Endodermal cell (in vitro differentiated cells): Measurements from ENCODE around the gene CSNK1D. TPM values are rescaled to one million over a fixed set of nuclear protein-coding genes. Genes with fewer than 3 reads are reported as not detected.

Experiments
- DNase-seq: peaks from one replicate; pipeline ENCODE4 v3.0.0-alpha.2; 2017
- H3K27ac ChIP-seq: 2 replicates; pipeline ENCODE4 v1.5.1; 2013; ENCODE audit warnings: mild to moderate bottlenecking, low read depth, low read length, moderate library complexity
- H3K27me3 ChIP-seq: 2 replicates; pipeline ENCODE4 v1.6.1; 2013; ENCODE audit warnings: mild to moderate bottlenecking, low read length, moderate library complexity; ENCODE audit not compliant: insufficient read depth, control insufficient read depth, poor library complexity, severe bottlenecking
- H3K36me3 ChIP-seq: 2 replicates; pipeline ENCODE4 v1.7.0; 2013; ENCODE audit warnings: mild to moderate bottlenecking, low read length, moderate library complexity; ENCODE audit not compliant: control insufficient read depth, insufficient read depth
- H3K4me1 ChIP-seq: one replicate; pipeline ENCODE4 v1.7.0; 2013; ENCODE audit warnings: low read length; ENCODE audit not compliant: control insufficient read depth, insufficient read depth
- H3K4me3 ChIP-seq: 2 replicates; pipeline ENCODE4 v1.5.1; 2013; ENCODE audit warnings: mild to moderate bottlenecking, low read length, moderate library complexity
- H3K9ac ChIP-seq: 2 replicates; pipeline ENCODE4 v1.6.1; 2013; ENCODE audit warnings: mild to moderate bottlenecking, low read length, moderate library complexity; ENCODE audit not compliant: poor library complexity, severe bottlenecking; ENCODE audit errors: extremely low read depth
- H3K9me3 ChIP-seq: 2 replicates; pipeline ENCODE4 v1.6.1; 2013; ENCODE audit warnings: mild to moderate bottlenecking, low read length, moderate library complexity; ENCODE audit not compliant: control insufficient read depth
- H3K27ac Mint-ChIP-seq: 2 replicates; pipeline ENCODE4 v1.8.0; 2020; ENCODE audit warnings: mixed read lengths
- H3K27me3 Mint-ChIP-seq: 2 replicates; pipeline ENCODE4 v1.8.0; 2021; ENCODE audit warnings: mild to moderate bottlenecking, mixed read lengths; ENCODE audit not compliant: insufficient read depth
- H3K36me3 Mint-ChIP-seq: 2 replicates; pipeline ENCODE4 v1.8.0; 2020; ENCODE audit warnings: low read depth, mixed read lengths
- H3K4me1 Mint-ChIP-seq: 2 replicates; pipeline ENCODE4 v1.8.0; 2020; ENCODE audit warnings: mixed read lengths
- H3K4me3 Mint-ChIP-seq: 2 replicates; pipeline ENCODE4 v1.8.0; 2020; ENCODE audit warnings: mild to moderate bottlenecking, moderate library complexity, mixed read lengths
- H3K9me3 Mint-ChIP-seq: 2 replicates; pipeline ENCODE4 v1.8.0; 2020; ENCODE audit warnings: mild to moderate bottlenecking, mixed read lengths
- CTCF ChIP-seq: fragments of 200-600 bp; sonication (generic); conservative IDR thresholded peaks from 2 replicates; pipeline ENCODE4 v1.5.0; 2021; ENCODE audit warnings: antibody characterized with exemption, mild to moderate bottlenecking
- WGBS, 2 experiments: methylation state at CpG; one replicate each; pipeline versions ENCODE4 v1.1.5 to v1.1.7; 2013; ENCODE audit warnings: missing lambda C conversion rate in 2 of 2, mixed read lengths in 1 of 2; ENCODE audit not compliant: insufficient coverage in 1 of 2, insufficient read length in 1 of 2; 5-methylcytosine and 5-hydroxymethylcytosine counted together
- total RNA-seq, 2 donors: library from RNA; stranded (reverse); fragmentation: NEBNext Ultra II Directional in 1 of 2; extraction: Animal tissue kit (Norgen Biotek cat#: 25700) in 1 of 2; gene quantifications; 2 replicates in 1 of 2; 3 replicates in 1 of 2; pipeline ENCODE4 v1.2.1, GENCODE V29; 2021

The CSNK1D gene
- total RNA-seq, 2 donors from 2014 or later, result 104 to 143 TPM

GRCh38 chr17:82246365-82247181, 26.9 kb downstream of the CSNK1D start:
- no peaks in the 10 kb centered on the region for H3K9me3 Mint-ChIP-seq

GRCh38 chr17:82246040-82246364, 27.5 kb downstream of the CSNK1D start:
- no peak for TF ChIP-seq CTCF
- no peaks in the 10 kb centered on the region for H3K9me3 Mint-ChIP-seq
- Histone ChIP-seq H3K36me3 (peaks cover 92% of the 10 kb centered on the region), H3K9ac (no peak overlapping the region), H3K27ac (no peak overlapping the region), H3K4me3 (no peak overlapping the region), H3K9me3 (no peaks in the 10 kb centered on the region), H3K4me1 (no peaks in the 10 kb centered on the region), H3K27me3 (no peaks in the 10 kb centered on the region)
- DNase-seq, result peak; percentile 44
- peaks cover 64% of the 10 kb centered on the region for H3K36me3 Mint-ChIP-seq
- no peak overlapping the region for H3K27ac Mint-ChIP-seq
- 93 to 97% methylated on average over 3 to 5 of the region's 5 CpGs for WGBS, 2 experiments
- no peaks in the 10 kb centered on the region for H3K27me3 Mint-ChIP-seq
- no peak overlapping the region for H3K4me3 Mint-ChIP-seq
- H3K4me1 Mint-ChIP-seq, result peaks cover 2% of the 10 kb centered on the region

More at GRCh38 chr17:82246365-82247181, 26.9 kb downstream of the CSNK1D start:
- H3K9me3 ChIP-seq, result no peaks in the 10 kb centered on the region
- Mint-ChIP-seq H3K36me3 (peaks cover 70% of the 10 kb centered on the region), H3K4me1 (peaks cover 2% of the 10 kb centered on the region), H3K27me3 (no peaks in the 10 kb centered on the region), H3K4me3 (no peak overlapping the region), H3K27ac (peak overlapping the region; percentile 64)
- no peak overlapping the region for H3K9ac ChIP-seq
- H3K4me1 ChIP-seq, result no peaks in the 10 kb centered on the region
- H3K4me3 ChIP-seq, result no peak overlapping the region
- H3K27me3 ChIP-seq, result no peaks in the 10 kb centered on the region
- peaks cover 93% of the 10 kb centered on the region for H3K36me3 ChIP-seq
- H3K27ac ChIP-seq, result no peak overlapping the region
- DNase-seq, result no peak
- TF ChIP-seq CTCF, result no peak
- WGBS, 2 experiments, result 92 to 93% methylated on average over 8 to 27 of the region's 27 CpGs

GRCh38 chr17:82245134-82246039, 28.1 kb downstream of the CSNK1D start:
- Histone ChIP-seq H3K27ac (peak overlapping the region; percentile 24), H3K9ac (no peak overlapping the region), H3K36me3 (peaks cover 88% of the 10 kb centered on the region), H3K9me3 (no peaks in the 10 kb centered on the region), H3K4me3 (no peak overlapping the region), H3K27me3 (no peaks in the 10 kb centered on the region), H3K4me1 (no peaks in the 10 kb centered on the region)
- Mint-ChIP-seq H3K9me3 (no peaks in the 10 kb centered on the region), H3K27ac (no peak overlapping the region), H3K36me3 (peaks cover 60% of the 10 kb centered on the region), H3K4me3 (no peak overlapping the region), H3K4me1 (peaks cover 2% of the 10 kb centered on the region), H3K27me3 (no peaks in the 10 kb centered on the region)
- 96% methylated on average over 32 to 47 of the region's 47 CpGs for WGBS, 2 experiments
- DNase-seq, result peak; percentile 52
- TF ChIP-seq CTCF, result no peak
